ENCODE measurements around the gene FBP1. TPM values are rescaled to one million over a fixed set of nuclear protein-coding genes. Genes with fewer than 3 reads are reported as not detected.

FBP1 gene
- total and polyA plus RNA-seq, 12 donors: 2.1 to 61.1 (median 33.9) TPM

DNA sequence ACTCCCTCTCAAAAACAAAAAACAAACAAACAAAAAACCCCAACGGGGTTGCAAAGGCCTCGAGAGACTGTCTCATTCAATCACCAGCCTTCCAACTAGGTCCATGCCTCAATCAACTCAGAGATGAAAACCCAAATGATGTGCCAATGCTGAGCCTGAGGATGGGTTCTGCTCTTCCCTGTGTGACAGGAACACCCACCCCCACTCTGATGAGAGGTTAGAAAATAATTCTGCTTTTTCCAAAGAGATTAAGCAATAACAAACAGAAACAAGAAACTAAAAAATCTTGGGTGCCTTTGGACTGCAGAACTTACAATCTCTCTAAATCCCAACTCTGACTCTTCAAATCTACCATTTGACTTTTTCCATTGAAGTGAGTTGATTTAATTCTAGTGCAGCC, 25.5 kb upstream of the FBP1 start:
- Histone ChIP-seq H3K9me3 (replicated peaks in 1 of 3) (no peaks in the 10 kb centered on the region), H3K4me1 (replicated peaks in 1 of 2) (peaks cover 13 to 14% of the 10 kb centered on the region in 2 donors), H3K36me3 (replicated peaks in 1 of 2) (no peaks in the 10 kb centered on the region), H3K4me3 (no peak overlapping the region), H3K27me3 (no peaks in the 10 kb centered on the region), H3K27ac (no peak overlapping the region)
- TF ChIP-seq, protein P1, sequence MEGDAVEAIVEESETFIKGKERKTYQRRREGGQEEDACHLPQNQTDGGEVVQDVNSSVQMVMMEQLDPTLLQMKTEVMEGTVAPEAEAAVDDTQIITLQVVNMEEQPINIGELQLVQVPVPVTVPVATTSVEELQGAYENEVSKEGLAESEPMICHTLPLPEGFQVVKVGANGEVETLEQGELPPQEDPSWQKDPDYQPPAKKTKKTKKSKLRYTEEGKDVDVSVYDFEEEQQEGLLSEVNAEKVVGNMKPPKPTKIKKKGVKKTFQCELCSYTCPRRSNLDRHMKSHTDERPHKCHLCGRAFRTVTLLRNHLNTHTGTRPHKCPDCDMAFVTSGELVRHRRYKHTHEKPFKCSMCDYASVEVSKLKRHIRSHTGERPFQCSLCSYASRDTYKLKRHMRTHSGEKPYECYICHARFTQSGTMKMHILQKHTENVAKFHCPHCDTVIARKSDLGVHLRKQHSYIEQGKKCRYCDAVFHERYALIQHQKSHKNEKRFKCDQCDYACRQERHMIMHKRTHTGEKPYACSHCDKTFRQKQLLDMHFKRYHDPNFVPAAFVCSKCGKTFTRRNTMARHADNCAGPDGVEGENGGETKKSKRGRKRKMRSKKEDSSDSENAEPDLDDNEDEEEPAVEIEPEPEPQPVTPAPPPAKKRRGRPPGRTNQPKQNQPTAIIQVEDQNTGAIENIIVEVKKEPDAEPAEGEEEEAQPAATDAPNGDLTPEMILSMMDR (IDR thresholded peaks at IDR 0.05): no peak
- TF ChIP-seq POLR2A (IDR thresholded peaks at IDR 0.05): no peak
- 70 to 92% (median 81%) methylated on average over 2 of the region's 2 CpGs for WGBS, 4 donors
- intact Hi-C loops (cut with DNase I): no loop called here
- DNase-seq: no peak

DNA sequence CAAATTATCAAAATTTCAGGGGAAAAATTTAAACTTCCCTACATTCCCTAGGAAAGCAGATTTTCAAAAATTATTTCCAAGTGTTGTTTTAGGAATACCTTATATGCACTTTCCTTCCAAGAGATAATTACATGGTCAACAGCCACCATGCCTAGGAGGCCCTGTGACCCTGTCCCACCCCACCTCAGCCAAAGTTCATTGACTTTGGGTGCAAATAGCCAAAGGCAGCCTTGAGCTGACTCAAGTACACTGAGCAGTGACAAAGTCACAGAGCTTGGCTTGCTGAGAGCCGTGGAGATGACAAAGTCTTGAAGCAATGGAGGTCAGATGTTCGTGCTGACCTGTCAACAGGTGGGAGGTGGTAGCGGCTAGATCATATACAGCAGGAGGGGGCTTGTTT, 24.3 kb upstream of the FBP1 start:
- 70 to 84% (median 77%) methylated on average over 3 of the region's 3 CpGs for WGBS, 4 donors
- Histone ChIP-seq H3K36me3 (replicated peaks in 1 of 2) (no peaks in the 10 kb centered on the region), H3K9me3 (replicated peaks in 1 of 3) (no peaks in the 10 kb centered on the region), H3K27ac (no peak overlapping the region), H3K4me1 (replicated peaks in 1 of 2) (peaks cover 4 to 6% of the 10 kb centered on the region in 2 donors), H3K27me3 (no peaks in the 10 kb centered on the region), H3K4me3 (no peak overlapping the region)
- intact Hi-C loops (cut with DNase I): no loop called here
- no peak for DNase-seq
- TF ChIP-seq, protein P1 (IDR thresholded peaks at IDR 0.05): no peak
- TF ChIP-seq POLR2A (IDR thresholded peaks at IDR 0.05): no peak

DNA sequence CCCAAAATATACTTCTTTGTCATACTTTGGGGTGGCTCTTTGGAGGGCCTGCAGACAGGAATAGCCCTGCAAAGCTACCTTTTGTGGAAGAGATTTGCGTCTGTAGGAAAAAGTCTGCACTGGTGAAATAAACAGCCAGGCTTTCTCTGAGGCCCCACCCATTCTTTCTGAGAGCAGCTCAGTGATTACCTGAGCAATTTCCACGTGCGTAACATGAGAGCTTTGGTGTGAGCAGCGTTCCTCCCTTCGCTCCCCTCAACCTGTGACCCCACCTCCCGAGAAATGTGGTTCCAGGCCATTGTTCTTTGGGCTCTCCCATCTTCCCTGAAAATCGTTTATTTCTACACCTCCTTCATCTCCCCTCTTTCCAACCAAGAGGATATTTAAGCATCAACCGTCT, 23.8 kb upstream of the FBP1 start:
- WGBS, 4 donors: 83 to 90% (median 86%) methylated on average over 8 of the region's 8 CpGs
- Histone ChIP-seq H3K4me3 (no peak overlapping the region), H3K27ac (no peak overlapping the region), H3K36me3 (replicated peaks in 1 of 2) (no peaks in the 10 kb centered on the region), H3K4me1 (replicated peaks in 1 of 2) (peaks cover 0 to under 1% of the 10 kb centered on the region in 2 donors), H3K9me3 (replicated peaks in 1 of 3) (no peaks in the 10 kb centered on the region), H3K27me3 (no peaks in the 10 kb centered on the region)
- intact Hi-C loops (cut with DNase I): no loop called here
- TF ChIP-seq POLR2A (IDR thresholded peaks at IDR 0.05): no peak
- TF ChIP-seq, protein P1 (IDR thresholded peaks at IDR 0.05): no peak
- DNase-seq: peak in 1 of 7 donors; percentile 8

DNA sequence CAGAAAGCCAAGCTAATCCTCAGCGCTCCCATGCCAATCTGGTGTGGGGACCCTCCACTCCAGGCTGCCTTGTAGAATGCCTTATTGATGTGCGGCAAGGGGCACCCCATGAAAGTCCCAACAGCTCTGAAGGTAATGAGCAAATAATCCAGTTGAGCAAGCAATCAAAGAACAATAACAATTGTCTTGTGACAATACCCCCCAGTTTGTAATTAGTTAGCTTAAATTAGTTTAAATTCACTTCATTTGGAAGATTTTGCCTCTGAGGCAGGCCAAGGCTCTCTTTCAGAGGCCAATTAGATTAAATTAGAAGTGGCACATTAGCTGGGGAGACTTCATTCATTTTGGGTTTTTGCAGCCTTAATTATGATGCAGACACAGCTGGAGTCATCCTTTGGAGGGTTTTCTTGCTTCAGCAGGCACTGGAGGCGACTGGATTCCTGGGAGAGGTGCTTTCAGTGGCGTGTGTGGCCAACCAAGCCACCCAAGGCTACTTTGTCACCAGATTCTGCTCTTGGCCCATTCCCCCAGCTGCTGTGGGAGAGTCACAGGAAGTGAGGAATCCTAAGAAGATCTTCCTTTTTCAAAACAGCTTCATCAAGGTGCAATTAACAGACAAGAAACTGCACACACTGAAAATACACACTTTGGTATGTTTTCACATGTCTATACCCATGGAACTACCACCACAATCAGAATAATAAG, 17.9 kb upstream of the FBP1 start:
- peak in 1 of 7 donors; percentile 35 for DNase-seq
- Histone ChIP-seq H3K4me1 (replicated peaks in 1 of 2) (no peaks in the 10 kb centered on the region), H3K9me3 (replicated peaks in 1 of 3) (no peaks in the 10 kb centered on the region), H3K36me3 (replicated peaks in 1 of 2) (no peaks in the 10 kb centered on the region), H3K27ac (no peak overlapping the region), H3K4me3 (no peak overlapping the region), H3K27me3 (no peaks in the 10 kb centered on the region)
- intact Hi-C loops (cut with DNase I): no loop called here
- TF ChIP-seq POLR2A (IDR thresholded peaks at IDR 0.05): no peak
- TF ChIP-seq, protein P1 (IDR thresholded peaks at IDR 0.05): no peak
- WGBS, 4 donors: 76 to 86% (median 84%) methylated on average over 3 to 4 of the region's 4 CpGs
